ENCODE measurements around the gene G3BP2. TPM values are rescaled to one million over a fixed set of nuclear protein-coding genes. Genes with fewer than 3 reads are reported as not detected.

G3BP2 gene
- polyA plus RNA-seq, 2 of the 4 experiments (the other 2 are of a cell fraction): 159 to 179 TPM

DNA sequence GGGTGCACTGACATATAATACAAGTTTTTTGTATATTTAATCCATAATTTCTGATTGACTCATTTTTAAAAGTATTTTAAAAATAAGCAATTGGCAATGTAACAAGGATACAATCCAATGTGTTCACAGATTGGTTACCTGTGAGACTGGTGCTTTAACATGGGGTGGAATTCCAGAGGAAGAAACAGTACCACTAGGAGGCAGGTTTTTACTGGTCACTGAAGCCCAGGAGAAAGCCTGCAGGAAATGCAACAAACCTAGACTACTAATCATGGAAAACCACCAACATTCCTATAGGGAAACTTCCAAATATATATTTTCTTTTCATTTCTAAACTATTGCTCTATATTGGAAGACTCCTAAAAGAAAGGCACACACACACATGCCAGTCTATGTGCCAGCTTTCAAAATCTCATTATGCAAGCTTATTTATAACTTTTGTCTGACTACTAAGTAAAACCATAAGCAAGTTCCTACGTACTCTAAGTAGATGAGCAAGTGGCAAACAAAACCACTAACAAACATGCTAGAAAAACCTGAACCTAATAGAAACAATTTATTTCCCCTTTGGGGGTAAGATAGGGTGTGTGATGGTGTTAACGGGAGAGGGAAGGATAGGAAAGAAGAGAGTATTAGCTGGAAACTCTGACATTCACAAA, 19.2 kb downstream of the G3BP2 start:
- Histone ChIP-seq H3K4me2 (no peak overlapping the region), H3K27ac (no peak overlapping the region), H3K4me1 (peaks cover 11% of the 10 kb centered on the region; the same call in 2 of the 3 replicates), H3K9me3 (no peaks in the 10 kb centered on the region), H3K4me3 (no peak overlapping the region)
- POLR2A ChIA-PET: no interaction called here
- DNase-seq (ENCODE audit: low read depth in 1 of 2, low spot score in 1 of 2) (peak; percentile 11 to 53), ATAC-seq (peak; percentile 78 to 87; a peak in 5 of 6 replicates), FAIRE-seq (no peak)
- WGBS (ENCODE audit: missing lambda C conversion rate): 93% methylated on average over 2 of the region's 2 CpGs
- CTCF ChIA-PET: interaction anchor here (0.9 to 1.8 kb wide), 5 partner anchors 8 to 434 kb away, joined by 3 to 5 read pairs (median 3); no protein-coding TSS in a partner anchor
- TF ChIP-seq KDM1A (IDR thresholded peaks at IDR 0.05; ENCODE audit: low read depth) (no peak), USF2 (IDR thresholded peaks at IDR 0.05) (no peak), ZNF302 (CRISPR knock-in tag; IDR thresholded peaks at IDR 0.05) (no peak), POLR2AphosphoS2 (conservative IDR thresholded peaks at IDR 0.05; ENCODE audit: low read length) (no peak), E2F6 (IDR thresholded peaks at IDR 0.05; ENCODE audit: borderline replicate concordance, low read depth) (no peak), EHF (CRISPR knock-in tag; IDR thresholded peaks at IDR 0.05) (no peak), RAD21 (conservative IDR thresholded peaks at IDR 0.05 in 1 of 2, IDR thresholded peaks at IDR 0.05 in 1 of 2) (peak; percentile 46 to 51; a peak in 4 of 5 replicates), ZFP36 (IDR thresholded peaks at IDR 0.05; ENCODE audit: borderline replicate concordance, partially characterized antibody) (no peak), CTCF (IDR thresholded peaks at IDR 0.05) (peak; percentile 48), JUNB (IDR thresholded peaks at IDR 0.05) (no peak), NPAS2 (CRISPR knock-in tag; IDR thresholded peaks at IDR 0.05; ENCODE audit: borderline replicate concordance) (no peak), SMC3 (IDR thresholded peaks at IDR 0.05) (peak; percentile 41; the same call in 2 of the 3 replicates), NR3C1 (IDR thresholded peaks at IDR 0.05) (no peak), NFE2L2 (conservative IDR thresholded peaks at IDR 0.05; ENCODE audit: low read length) (no peak)
- TF ChIP-seq, protein P1, sequence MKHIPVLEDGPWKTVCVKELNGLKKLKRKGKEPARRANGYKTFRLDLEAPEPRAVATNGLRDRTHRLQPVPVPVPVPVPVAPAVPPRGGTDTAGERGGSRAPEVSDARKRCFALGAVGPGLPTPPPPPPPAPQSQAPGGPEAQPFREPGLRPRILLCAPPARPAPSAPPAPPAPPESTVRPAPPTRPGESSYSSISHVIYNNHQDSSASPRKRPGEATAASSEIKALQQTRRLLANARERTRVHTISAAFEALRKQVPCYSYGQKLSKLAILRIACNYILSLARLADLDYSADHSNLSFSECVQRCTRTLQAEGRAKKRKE (CRISPR knock-in tag; IDR thresholded peaks at IDR 0.05; ENCODE audit: low read depth): no peak

DNA sequence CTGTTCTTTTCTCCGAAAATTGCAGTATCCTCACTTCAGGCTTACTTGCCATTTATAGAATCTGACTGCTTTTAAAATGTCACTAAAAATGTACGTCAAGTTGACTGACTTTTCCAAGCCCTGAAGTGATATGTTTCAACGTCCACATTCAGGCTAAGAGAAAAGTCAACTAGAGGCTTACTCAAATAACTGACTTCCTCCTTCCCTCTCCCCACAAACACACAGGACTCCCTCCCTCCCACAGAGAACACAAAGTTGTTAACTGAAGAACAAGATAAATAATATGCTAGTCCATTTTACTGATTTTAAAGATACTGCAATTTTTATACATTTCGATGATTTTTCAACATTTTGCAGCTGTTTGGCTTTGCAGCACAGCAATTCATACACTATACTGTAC, 29.1 kb downstream of the G3BP2 start:
- FAIRE-seq (no peak), ATAC-seq (no peak), DNase-seq (ENCODE audit: low read depth in 1 of 2, low spot score in 1 of 2) (no peak)
- no peak overlapping the region for H3K4me3 ChIP-seq
- WGBS (ENCODE audit: missing lambda C conversion rate): 68% methylated on average over 4 of the region's 4 CpGs
- ChIA-PET POLR2A (no interaction called here), CTCF (interaction anchor here (0.6 to 1.2 kb wide), 3 partner anchors 80 to 204 kb away, joined by 3 to 5 read pairs (median 4); partner anchors contain the start of gene USO1)
- no peak overlapping the region for H3K27ac ChIP-seq
- no peaks in the 10 kb centered on the region for H3K4me1 ChIP-seq
- TF ChIP-seq POLR2AphosphoS2 (conservative IDR thresholded peaks at IDR 0.05; ENCODE audit: low read length): no peak
- TF ChIP-seq ESRRA (IDR thresholded peaks at IDR 0.05; ENCODE audit: borderline replicate concordance, low read length): no peak
- TF ChIP-seq CBX2 (IDR thresholded peaks at IDR 0.05; ENCODE audit: borderline replicate concordance, low read depth): no peak
- TF ChIP-seq CHD2 (IDR thresholded peaks at IDR 0.05; ENCODE audit: low read length, partially characterized antibody): no peak
- TF ChIP-seq NFE2L2 (conservative IDR thresholded peaks at IDR 0.05; ENCODE audit: low read length): no peak
- no peak for TF ChIP-seq ZNF302 (CRISPR knock-in tag; IDR thresholded peaks at IDR 0.05)
- no peak for TF ChIP-seq FOSB (CRISPR knock-in tag; IDR thresholded peaks at IDR 0.05)
- TF ChIP-seq MAZ (IDR thresholded peaks at IDR 0.05; ENCODE audit: borderline replicate concordance, low read depth, low read length): no peak
- no peak for TF ChIP-seq ZC3H11A (IDR thresholded peaks at IDR 0.05)
- TF ChIP-seq MYC (IDR thresholded peaks at IDR 0.05; ENCODE audit: borderline replicate concordance, low read length): no peak
- no peak for TF ChIP-seq REST (IDR thresholded peaks at IDR 0.05)
- TF ChIP-seq JUN (IDR thresholded peaks at IDR 0.05): no peak
- TF ChIP-seq HES2 (IDR thresholded peaks at IDR 0.05): no peak
- no peak for TF ChIP-seq EHF (CRISPR knock-in tag; IDR thresholded peaks at IDR 0.05)
- TF ChIP-seq RAD21 (conservative IDR thresholded peaks at IDR 0.05 in 1 of 2, IDR thresholded peaks at IDR 0.05 in 1 of 2): no peak
- no peaks in the 10 kb centered on the region for H3K9me3 ChIP-seq
- H3K4me2 ChIP-seq: no peak overlapping the region

All from A549 (cell line).